GM12878 (cell line): ENCODE data around the gene PREX1. TPM values are rescaled to one million over a fixed set of nuclear protein-coding genes. Genes with fewer than 3 reads are reported as not detected.

Experiments
- ATF3 ChIP-seq: IDR thresholded peaks from 2 replicates; pipeline ENCODE4 v1.6.1; 2011; ENCODE audit warnings: low read depth, mild to moderate bottlenecking, low read length, moderate library complexity, borderline replicate concordance; ENCODE audit errors: extremely low read depth
- ATF7 ChIP-seq: fragments of 450-650 bp; IDR thresholded peaks from 2 replicates; pipeline ENCODE4 v1.6.1; 2016; ENCODE audit warnings: low read depth, mild to moderate bottlenecking
- CEBPB ChIP-seq, 2 experiments: fragments of 150-350 bp in 1 of 2; IDR thresholded peaks; 2 replicates each; pipeline ENCODE4 v1.6.1; 2012 to 2014; ENCODE audit warnings: low read depth in 2 of 2, low read length in 2 of 2, borderline replicate concordance in 1 of 2, inconsistent platforms in 1 of 2
- CHD1 ChIP-seq: IDR thresholded peaks from 2 replicates; pipeline ENCODE4 v1.6.1; 2012; ENCODE audit warnings: low read depth, low read length, improper control_type of control experiment
- CHD2 ChIP-seq: IDR thresholded peaks from 2 replicates; pipeline ENCODE4 v1.6.1; 2011; ENCODE audit warnings: low read depth, low read length, improper control_type of control experiment, borderline replicate concordance
- CREB1 ChIP-seq: IDR thresholded peaks from 2 replicates; pipeline ENCODE4 v1.6.1; 2012; ENCODE audit warnings: low read depth, mild to moderate bottlenecking, inconsistent platforms
- CREM ChIP-seq: IDR thresholded peaks from 2 replicates; pipeline ENCODE4 v1.6.1; 2014; ENCODE audit warnings: antibody characterized with exemption, low read depth
- ESRRA ChIP-seq: IDR thresholded peaks from 2 replicates; pipeline ENCODE4 v1.6.1; 2012; ENCODE audit warnings: mild to moderate bottlenecking, low read length, improper control_type of control experiment
- ETV6 ChIP-seq, 2 experiments: fragments of 450-650 bp in 1 of 2; IDR thresholded peaks in 1 of 2; conservative IDR thresholded peaks in 1 of 2; 2 replicates each; pipeline ENCODE4 v1.6.1; 2014; ENCODE audit warnings: antibody characterized with exemption in 1 of 2, borderline replicate concordance in 1 of 2, low read depth in 1 of 2, mild to moderate bottlenecking in 1 of 2, moderate library complexity in 1 of 2
- GATAD2B ChIP-seq: fragments of 450-650 bp; conservative IDR thresholded peaks from 2 replicates; pipeline ENCODE4 v1.6.1; 2017; ENCODE audit warnings: low read depth, mild to moderate bottlenecking, moderate library complexity
- HDGF ChIP-seq: fragments of 450-650 bp; IDR thresholded peaks from 2 replicates; pipeline ENCODE4 v1.6.1; 2016; ENCODE audit warnings: antibody characterized with exemption
- IKZF2 ChIP-seq, 2 experiments: fragments of 450-650 bp; IDR thresholded peaks; 2 replicates each; pipeline ENCODE4 v1.6.1; 2017; ENCODE audit warnings: mild to moderate bottlenecking in 2 of 2, moderate library complexity in 2 of 2
- KAT2A ChIP-seq: conservative IDR thresholded peaks from 2 replicates; pipeline ENCODE4 v1.6.1; 2011; ENCODE audit warnings: low read depth, low read length; ENCODE audit not compliant: control insufficient read depth
- KDM1A ChIP-seq: fragments of 200-600 bp; sonication (generic); IDR thresholded peaks from 2 replicates; pipeline ENCODE4 v1.6.1; 2016; ENCODE audit warnings: borderline replicate concordance
- MEF2A ChIP-seq: IDR thresholded peaks from 2 replicates; pipeline ENCODE4 v1.6.1; 2011; ENCODE audit warnings: low read depth, mild to moderate bottlenecking, low read length, moderate library complexity; ENCODE audit not compliant: insufficient read depth
- MTA2 ChIP-seq: fragments of 450-650 bp; IDR thresholded peaks from 2 replicates; pipeline ENCODE4 v1.6.1; 2016; ENCODE audit warnings: low read depth, mild to moderate bottlenecking, moderate library complexity
- MYB ChIP-seq: fragments of 150-350 bp; IDR thresholded peaks from 2 replicates; pipeline ENCODE4 v1.6.1; 2014; ENCODE audit warnings: mild to moderate bottlenecking, low read depth, low read length, borderline replicate concordance
- POU2F2 ChIP-seq: IDR thresholded peaks from 3 replicates; pipeline ENCODE4 v1.6.1; 2011; ENCODE audit warnings: low read depth, mild to moderate bottlenecking, low read length, borderline replicate concordance
- RAD21 ChIP-seq: IDR thresholded peaks from 2 replicates; pipeline ENCODE4 v1.6.1; 2011; ENCODE audit warnings: mild to moderate bottlenecking, low read depth, low read length, moderate library complexity; ENCODE audit not compliant: insufficient read depth
- RAD51 ChIP-seq: fragments of 450-650 bp; IDR thresholded peaks from 2 replicates; pipeline ENCODE4 v1.6.1; 2016; ENCODE audit warnings: moderate library complexity, mild to moderate bottlenecking, inconsistent platforms
- RB1 ChIP-seq: fragments of 450-650 bp; formaldehyde crosslinking; IDR thresholded peaks from 2 replicates; pipeline ENCODE4 v1.6.1; 2017; ENCODE audit warnings: mild to moderate bottlenecking, borderline replicate concordance
- RUNX3 ChIP-seq: IDR thresholded peaks from 2 replicates; pipeline ENCODE4 v1.6.1; 2012; ENCODE audit warnings: low read length, inconsistent platforms
- SRF ChIP-seq, 2 experiments: IDR thresholded peaks; 2 replicates each; pipeline ENCODE4 v1.6.1; 2011; ENCODE audit warnings: low read depth in 2 of 2, low read length in 2 of 2, mild to moderate bottlenecking in 1 of 2, moderate library complexity in 1 of 2
- USF1 ChIP-seq: IDR thresholded peaks from 2 replicates; pipeline ENCODE4 v1.6.1; 2011; ENCODE audit warnings: borderline replicate concordance, low read depth, mild to moderate bottlenecking, moderate library complexity, mixed read lengths, low read length; ENCODE audit not compliant: insufficient read depth; ENCODE audit errors: extremely low read length
- YBX1 ChIP-seq: fragments of 450-650 bp; IDR thresholded peaks from 2 replicates; pipeline ENCODE4 v1.6.1; 2016; ENCODE audit warnings: antibody characterized with exemption
- ZNF217 ChIP-seq: fragments of 450-650 bp; IDR thresholded peaks from 2 replicates; pipeline ENCODE4 v1.6.1; 2017; ENCODE audit warnings: antibody characterized with exemption, mild to moderate bottlenecking
- ZNF384 ChIP-seq: IDR thresholded peaks from 2 replicates; pipeline ENCODE4 v1.6.1; 2012; ENCODE audit warnings: low read depth, mild to moderate bottlenecking, low read length, improper control_type of control experiment, borderline replicate concordance
- polyA plus RNA-seq, 11 experiments: library from polyadenylated mRNA; depleted of rRNA in 4 of 11; unstranded in 6 of 11; stranded (reverse) in 5 of 11; fragments of >200 nt; fragmentation: Nextera tagmentation in 4 of 11; fragmentation: Illumina TruSeq in 1 of 11; extraction: Ambion mirVana in 4 of 11; extraction: Trizol in 1 of 11; gene quantifications; 1 replicate in 1 of 11; 2 replicates in 10 of 11; pipeline versions ENCODE4 v1.2.1 to v1.2.3, GENCODE V29; 2011 to 2016; ENCODE audit warnings: inconsistent platforms in 2 of 11, missing spikeins in 2 of 11, low read depth in 1 of 11
- total RNA-seq, 4 experiments: library from RNA; depleted of rRNA in 3 of 4; stranded (reverse); fragments of >200 nt in 3 of 4; fragmentation: Illumina TruSeq in 1 of 4; extraction: Trizol in 1 of 4; gene quantifications; 2 replicates each; pipeline versions ENCODE4 v1.2.1 to v1.2.3, GENCODE V29; 2013 to 2021

The PREX1 gene
- total and polyA plus RNA-seq, 10 of the 15 experiments (the other 5 are each of a cell fraction or from before 2014, with no cell fraction given): 2.6 to 114 (median 38.9) TPM

GRCh38 chr20:48760403-48760983 lies 67.3 kb downstream of the PREX1 start (continued):
- peak in 1 of 2 experiments; percentile 30; a peak in 1 of 4 replicates for TF ChIP-seq ETV6 (conservative IDR thresholded peaks at IDR 0.05 in 1 of 2, IDR thresholded peaks at IDR 0.05 in 1 of 2; ENCODE audit: borderline replicate concordance in 1 of 2, low read depth in 1 of 2)
- no peak for TF ChIP-seq GATAD2B
- 0 out of 2 replicates have a peak, but pooled peaks have one; percentile 2 for TF ChIP-seq RAD21
- peak; percentile 36 to 45; a peak in 2 of 4 replicates for TF ChIP-seq IKZF2 (IDR thresholded peaks at IDR 0.05)
- TF ChIP-seq MYB: no peak
- TF ChIP-seq HDGF: 0 out of 2 replicates have a peak, but pooled peaks have one; percentile 17
- no peak for TF ChIP-seq ESRRA
- TF ChIP-seq CHD2: 0 out of 2 replicates have a peak, but pooled peaks have one; percentile 27
- peak; percentile 96 for TF ChIP-seq RAD51
- peak; percentile 32; the same call in 1 of the 2 replicates for TF ChIP-seq CREM
- no peak for TF ChIP-seq KDM1A
- TF ChIP-seq RUNX3: peak; percentile 85
- no peak for TF ChIP-seq ZNF384
- no peak for TF ChIP-seq POU2F2
- TF ChIP-seq USF1: peak; percentile 79
- no peak for TF ChIP-seq ZNF217
- TF ChIP-seq KAT2A: no peak
- TF ChIP-seq MEF2A: no peak
- TF ChIP-seq ATF3: peak; percentile 18; the same call in 1 of the 2 replicates
- 0 out of 2 replicates have a peak, but pooled peaks have one; percentile 13 for TF ChIP-seq MTA2
- TF ChIP-seq SRF (IDR thresholded peaks at IDR 0.05; ENCODE audit: low read depth in 2 of 2, low read length in 2 of 2): no peak
- TF ChIP-seq CEBPB (IDR thresholded peaks at IDR 0.05; ENCODE audit: borderline replicate concordance in 1 of 2, low read depth in 2 of 2, low read length in 2 of 2): no peak
- no peak for TF ChIP-seq CHD1
- no peak for TF ChIP-seq YBX1
- no peak for TF ChIP-seq RB1
- TF ChIP-seq CREB1: peak; percentile 49; the same call in 1 of the 2 replicates
- no peak for TF ChIP-seq ATF7
